ENCODE data around the gene TCF7L1. TPM values are rescaled to one million over a fixed set of nuclear protein-coding genes. Genes with fewer than 3 reads are reported as not detected.

Gene TCF7L1
- total RNA-seq, 1 experiment from 2014 or later: 2.8 TPM

- H2AFZ ChIP-seq: no peak overlapping the region
- no TSS peak for BruUV-seq (replicated peaks)
- CTCF ChIA-PET: no interaction called here
These were observed 149.7 kb downstream of the TCF7L1 start for GRCh38 chr2:85282914-85283313.

GRCh38 chr2:85283641-85284040, 150.4 kb downstream of the TCF7L1 start:
- POLR2A ChIA-PET (ENCODE audit: unreplicated experiment): no interaction called here
- BruUV-seq (replicated peaks): no TSS peak
- Histone ChIP-seq H3K4me1 (replicated peaks; ENCODE audit: insufficient read depth) (peaks cover 20% of the 10 kb centered on the region), H3K79me2 (ENCODE audit: low read depth) (no peaks in the 10 kb centered on the region), H3F3A (ENCODE audit: insufficient read depth, low read depth) (peaks cover 19% of the 10 kb centered on the region), H3K4me3 (no peak overlapping the region), H3K36me3 (ENCODE audit: low read depth) (no peaks in the 10 kb centered on the region), H4K20me1 (ENCODE audit: insufficient read depth) (no peaks in the 10 kb centered on the region), H3K27ac (no peak overlapping the region), H2AFZ (no peak overlapping the region), H3K27me3 (ENCODE audit: insufficient read depth, low read depth) (no peaks in the 10 kb centered on the region), H3K9me2 (ENCODE audit: insufficient read depth) (no peaks in the 10 kb centered on the region), H3K4me2 (no peak overlapping the region), H3K9me3 (ENCODE audit: insufficient read depth, low read depth) (no peaks in the 10 kb centered on the region)
- no peak for DNase-seq
- intact Hi-C loops (cut with micrococcal nuclease; ENCODE audit: unreplicated experiment): no loop called here
- TF ChIP-seq EZH2 (IDR thresholded peaks at IDR 0.05; ENCODE audit: low read depth): no peak
- no peak for TF ChIP-seq CTCF (conservative IDR thresholded peaks at IDR 0.05)
- CTCF ChIA-PET: no interaction called here

More at GRCh38 chr2:85282914-85283313, 149.7 kb downstream of the TCF7L1 start:
- H4K20me1 ChIP-seq (ENCODE audit: insufficient read depth): no peaks in the 10 kb centered on the region
- H3K9me2 ChIP-seq (ENCODE audit: insufficient read depth): no peaks in the 10 kb centered on the region
- no peak overlapping the region for H3K4me3 ChIP-seq
- intact Hi-C loops (cut with micrococcal nuclease; ENCODE audit: unreplicated experiment): no loop called here
- TF ChIP-seq CTCF (conservative IDR thresholded peaks at IDR 0.05) (no peak), EZH2 (IDR thresholded peaks at IDR 0.05; ENCODE audit: low read depth) (no peak)
- no peaks in the 10 kb centered on the region for H3K27me3 ChIP-seq (ENCODE audit: insufficient read depth, low read depth)
- no peaks in the 10 kb centered on the region for H3K9me3 ChIP-seq (ENCODE audit: insufficient read depth, low read depth)
- no peaks in the 10 kb centered on the region for H3K79me2 ChIP-seq (ENCODE audit: low read depth)
- no peak for DNase-seq
- POLR2A ChIA-PET (ENCODE audit: unreplicated experiment): no interaction called here
- H3K27ac ChIP-seq: no peak overlapping the region
- peaks cover 15% of the 10 kb centered on the region for H3K4me1 ChIP-seq (replicated peaks; ENCODE audit: insufficient read depth)
- H3F3A ChIP-seq (ENCODE audit: insufficient read depth, low read depth): peaks cover 13% of the 10 kb centered on the region
- no peaks in the 10 kb centered on the region for H3K36me3 ChIP-seq (ENCODE audit: low read depth)
- no peak overlapping the region for H3K4me2 ChIP-seq

GRCh38 chr2:85286918-85287317, 153.7 kb downstream of the TCF7L1 start:
- Histone ChIP-seq H3K4me3 (no peak overlapping the region), H3K4me1 (replicated peaks; ENCODE audit: insufficient read depth) (peaks cover 37% of the 10 kb centered on the region), H3F3A (ENCODE audit: insufficient read depth, low read depth) (peaks cover 27% of the 10 kb centered on the region), H3K4me2 (peak overlapping the region; percentile 72; the same call in 1 of the 2 replicates), H3K9me3 (ENCODE audit: insufficient read depth, low read depth) (no peaks in the 10 kb centered on the region), H3K27me3 (ENCODE audit: insufficient read depth, low read depth) (no peaks in the 10 kb centered on the region), H3K9me2 (ENCODE audit: insufficient read depth) (no peaks in the 10 kb centered on the region), H2AFZ (no peak overlapping the region), H3K36me3 (ENCODE audit: low read depth) (no peaks in the 10 kb centered on the region), H3K27ac (peak overlapping the region; percentile 96), H4K20me1 (ENCODE audit: insufficient read depth) (no peaks in the 10 kb centered on the region), H3K79me2 (ENCODE audit: low read depth) (no peaks in the 10 kb centered on the region)
- intact Hi-C loops (cut with micrococcal nuclease; ENCODE audit: unreplicated experiment): no loop called here
- no TSS peak for BruUV-seq (replicated peaks)
- CTCF ChIA-PET: no interaction called here
- no peak for DNase-seq
- POLR2A ChIA-PET (ENCODE audit: unreplicated experiment): no interaction called here
- TF ChIP-seq CTCF (conservative IDR thresholded peaks at IDR 0.05): no peak
- no peak for TF ChIP-seq EZH2 (IDR thresholded peaks at IDR 0.05; ENCODE audit: low read depth)
